RWPE2 (cell line): ENCODE data around the gene PRR15.
"Not testable (repeated sequence)": the region's sequence is repeated elsewhere in the genome, so short reads cannot be mapped to it uniquely, and the experiment has no call there.

ENCODE experiments used
- ATAC-seq: fragments of 200-7000 bp; cut with Tn5 transposase; 3 replicates; pipeline ENCODE4 v1.9.1; 2021; ENCODE audit warnings: low read depth
- DNase-seq: peaks from one replicate; pipeline ENCODE4 v3.0.0-alpha.2; 2020; ENCODE audit warnings: low spot score
- H3K27ac ChIP-seq: fragments of 450-650 bp; 2 replicates; pipeline ENCODE4 v1.5.1; 2017; ENCODE audit warnings: mild to moderate bottlenecking; ENCODE audit not compliant: poor library complexity, severe bottlenecking
- H3K27me3 ChIP-seq: fragments of 250-450 bp; sonication (Bioruptor Pico); 2 replicates; pipeline ENCODE4 v1.5.1; 2021; ENCODE audit warnings: mild to moderate bottlenecking, moderate library complexity; ENCODE audit not compliant: insufficient read depth, poor library complexity, severe bottlenecking
- H3K36me3 ChIP-seq: fragments of 250-450 bp; sonication (Bioruptor Pico); 2 replicates; pipeline ENCODE4 v1.5.1; 2020; ENCODE audit warnings: low read depth, mild to moderate bottlenecking, moderate library complexity
- H3K4me1 ChIP-seq: fragments of 250-450 bp; sonication (Bioruptor Pico); 2 replicates; pipeline ENCODE4 v1.5.1; 2021; ENCODE audit warnings: mild to moderate bottlenecking, moderate library complexity; ENCODE audit not compliant: insufficient read depth, poor library complexity, severe bottlenecking
- H3K4me3 ChIP-seq: fragments of 250-450 bp; sonication (Bioruptor Pico); 2 replicates; pipeline ENCODE4 v1.5.1; 2021; ENCODE audit warnings: mild to moderate bottlenecking, moderate library complexity; ENCODE audit not compliant: severe bottlenecking
- H3K9me3 ChIP-seq: fragments of 250-450 bp; sonication (Bioruptor Pico); 2 replicates; pipeline ENCODE4 v1.5.1; 2021; ENCODE audit warnings: mild to moderate bottlenecking, moderate library complexity; ENCODE audit not compliant: severe bottlenecking
- CTCF ChIP-seq: fragments of 450-650 bp; IDR thresholded peaks from one replicate; pipeline ENCODE4 v1.5.1; 2017; ENCODE audit warnings: mild to moderate bottlenecking, moderate library complexity; ENCODE audit not compliant: poor library complexity, severe bottlenecking

Gene PRR15

GRCh38 chr7:29527505-29528108 is 36.0 kb upstream of the PRR15 start:
- Histone ChIP-seq H3K4me3 (no peak overlapping the region), H3K4me1 (no peaks in the 10 kb centered on the region), H3K27me3 (no peaks in the 10 kb centered on the region), H3K9me3 (no peaks in the 10 kb centered on the region), H3K36me3 (no peaks in the 10 kb centered on the region), H3K27ac (no peak overlapping the region)
- DNase-seq (no peak), ATAC-seq (no peak)
- no peak for TF ChIP-seq CTCF

- not testable (repeated sequence) for H3K9me3 ChIP-seq, ATAC-seq, H3K27me3 ChIP-seq, H3K4me3 ChIP-seq, H3K36me3 ChIP-seq, DNase-seq, H3K27ac ChIP-seq, H3K4me1 ChIP-seq
Measured at GRCh38 chr7:29528526-29528925, 35.1 kb upstream of the PRR15 start.

GRCh38 chr7:29538389-29538788 is 25.2 kb upstream of the PRR15 start:
- no peak for ATAC-seq
- Histone ChIP-seq H3K36me3 (no peaks in the 10 kb centered on the region), H3K27ac (no peak overlapping the region), H3K4me3 (no peak overlapping the region), H3K4me1 (no peaks in the 10 kb centered on the region), H3K27me3 (no peaks in the 10 kb centered on the region), H3K9me3 (peaks cover 2% of the 10 kb centered on the region)
- DNase-seq = no peak
- no peak for TF ChIP-seq CTCF

GRCh38 chr7:29539471-29539870 is 24.2 kb upstream of the PRR15 start:
- H3K27me3 ChIP-seq = no peaks in the 10 kb centered on the region
- no peaks in the 10 kb centered on the region for H3K36me3 ChIP-seq
- H3K27ac ChIP-seq = no peak overlapping the region
- ATAC-seq (0 out of 3 replicates have a peak, but pooled peaks have one; percentile 23), DNase-seq (no peak)
- H3K4me3 ChIP-seq = no peak overlapping the region
- TF ChIP-seq CTCF = no peak
- peaks cover 2% of the 10 kb centered on the region for H3K9me3 ChIP-seq
- no peaks in the 10 kb centered on the region for H3K4me1 ChIP-seq

- Histone ChIP-seq H3K9me3 (no peaks in the 10 kb centered on the region), H3K27me3 (no peaks in the 10 kb centered on the region), H3K36me3 (no peaks in the 10 kb centered on the region), H3K27ac (no peak overlapping the region), H3K4me1 (no peaks in the 10 kb centered on the region), H3K4me3 (no peak overlapping the region)
- DNase-seq = no peak
- TF ChIP-seq CTCF = no peak
- no peak for ATAC-seq
Measured at GRCh38 chr7:29547421-29547820, 16.2 kb upstream of the PRR15 start.
